RWPE1 (cell line): ENCODE data around the gene ILK.

ENCODE experiments used
- CTCF ChIA-PET: fragments of 350-600 bp; sonication (Branson Sonifier 250); formaldehyde crosslinking; extraction: SDS; loops from one replicate; lab custom pipeline; 2021; lab: Yijun Ruan, JAX
- POLR2A ChIA-PET: fragments of 400-600 bp; formaldehyde crosslinking; extraction: SDS; loops from one replicate; lab custom pipeline; 2020; ENCODE audit warnings: antibody characterized with exemption; ENCODE audit not compliant: low non-redundant PET; lab: Yijun Ruan, JAX
- DNase-seq: peaks from one replicate; pipeline ENCODE4 v3.0.0; 2012; ENCODE audit warnings: low spot score
- H3K27ac ChIP-seq: fragments of 450-650 bp; 2 replicates; pipeline ENCODE4 v1.5.1; 2017
- CTCF ChIP-seq: fragments of 450-650 bp; conservative IDR thresholded peaks from 2 replicates; pipeline ENCODE4 v1.5.1; 2017; ENCODE audit warnings: low read depth, mild to moderate bottlenecking

Gene ILK

GRCh38 chr11:6633422-6634408 is 30.1 kb downstream of the ILK start:
- ChIA-PET CTCF (interaction anchor here (0.5 to 0.6 kb wide), 2 partner anchors 13 to 206 kb away, joined by 3 to 4 read pairs; no protein-coding TSS in a partner anchor), POLR2A (no interaction called here)
- H3K27ac ChIP-seq, result no peak overlapping the region
- DNase-seq, result no peak
- TF ChIP-seq CTCF, result no peak

- CTCF ChIA-PET, result interaction anchor here (0.6 kb wide), 1 partner anchor 14 kb away, joined by 3 read pairs; no protein-coding TSS in a partner anchor
- no peak for TF ChIP-seq CTCF
- H3K27ac ChIP-seq, result no peak overlapping the region
- POLR2A ChIA-PET, result no interaction called here
- no peak for DNase-seq
Measured at GRCh38 chr11:6634534-6634933, 31.0 kb downstream of the ILK start.

- no peak overlapping the region for H3K27ac ChIP-seq
- ChIA-PET CTCF (interaction anchor here (0.6 kb wide), 1 partner anchor 41 kb away, joined by 3 read pairs; no protein-coding TSS in a partner anchor), POLR2A (no interaction called here)
- DNase-seq, result no peak
- TF ChIP-seq CTCF, result no peak
Measured at GRCh38 chr11:6635082-6635932, 31.7 kb downstream of the ILK start.

DNA sequence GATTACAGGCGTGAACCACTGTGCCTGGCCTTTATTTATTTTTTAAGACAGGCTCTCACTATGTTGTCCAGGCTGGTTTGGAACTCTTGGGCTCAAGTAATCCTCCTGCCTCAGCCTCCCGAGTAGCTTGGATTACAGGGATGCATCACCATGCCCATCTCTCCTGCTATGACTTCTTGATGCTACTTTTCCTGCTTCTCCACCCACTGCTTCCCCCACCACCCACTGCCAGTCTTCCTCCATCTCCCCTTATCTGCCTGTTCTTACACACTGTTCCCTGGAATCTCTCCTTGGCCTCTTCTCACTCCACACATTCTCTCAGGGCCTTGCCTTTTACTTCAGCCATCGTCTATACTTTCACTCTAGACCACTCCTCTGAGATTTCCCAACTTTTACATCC is 32.9 kb downstream of the ILK start:
- POLR2A ChIA-PET, result no interaction called here
- no peak for DNase-seq
- CTCF ChIA-PET, result interaction anchor here (1.5 kb wide), 1 partner anchor 31 kb away, joined by 3 read pairs; no protein-coding TSS in a partner anchor
- TF ChIP-seq CTCF, result no peak
- no peak overlapping the region for H3K27ac ChIP-seq

GRCh38 chr11:6637871-6638270 is 34.3 kb downstream of the ILK start:
- ChIA-PET CTCF (no interaction called here), POLR2A (no interaction called here)
- no peak overlapping the region for H3K27ac ChIP-seq
- no peak for DNase-seq
- TF ChIP-seq CTCF, result no peak

DNA sequence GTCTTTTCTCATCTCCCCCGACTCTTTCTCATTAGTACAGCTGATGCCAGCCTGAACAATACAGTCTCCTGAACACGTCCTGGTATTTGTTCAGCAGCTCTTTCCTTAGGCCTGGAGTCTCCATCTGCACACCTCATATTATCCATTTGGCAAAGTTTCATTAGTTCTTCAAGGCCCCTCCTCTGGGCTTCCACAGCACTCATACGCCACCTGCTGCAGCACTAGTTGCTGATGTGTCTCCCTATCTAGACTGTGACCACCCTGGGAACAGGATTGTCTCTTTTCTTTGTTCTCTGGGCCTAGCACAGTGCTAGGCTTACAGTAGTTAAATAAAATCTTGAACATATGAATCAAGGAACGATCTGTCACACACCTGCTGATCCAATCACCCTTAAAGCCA is 34.9 kb downstream of the ILK start:
- no peak for DNase-seq
- ChIA-PET CTCF (no interaction called here), POLR2A (no interaction called here)
- TF ChIP-seq CTCF, result no peak
- H3K27ac ChIP-seq, result no peak overlapping the region
